HG03565 (cell line): ENCODE results near the gene CALCB.

ENCODE experiments used
- ATAC-seq: cut with Tn5 transposase; IDR thresholded peaks from one replicate; pipeline ENCODE4 v1.9.1; 2021; ENCODE audit warnings: mild to moderate bottlenecking, moderate library complexity; ENCODE audit not compliant: unreplicated experiment

Gene CALCB

DNA sequence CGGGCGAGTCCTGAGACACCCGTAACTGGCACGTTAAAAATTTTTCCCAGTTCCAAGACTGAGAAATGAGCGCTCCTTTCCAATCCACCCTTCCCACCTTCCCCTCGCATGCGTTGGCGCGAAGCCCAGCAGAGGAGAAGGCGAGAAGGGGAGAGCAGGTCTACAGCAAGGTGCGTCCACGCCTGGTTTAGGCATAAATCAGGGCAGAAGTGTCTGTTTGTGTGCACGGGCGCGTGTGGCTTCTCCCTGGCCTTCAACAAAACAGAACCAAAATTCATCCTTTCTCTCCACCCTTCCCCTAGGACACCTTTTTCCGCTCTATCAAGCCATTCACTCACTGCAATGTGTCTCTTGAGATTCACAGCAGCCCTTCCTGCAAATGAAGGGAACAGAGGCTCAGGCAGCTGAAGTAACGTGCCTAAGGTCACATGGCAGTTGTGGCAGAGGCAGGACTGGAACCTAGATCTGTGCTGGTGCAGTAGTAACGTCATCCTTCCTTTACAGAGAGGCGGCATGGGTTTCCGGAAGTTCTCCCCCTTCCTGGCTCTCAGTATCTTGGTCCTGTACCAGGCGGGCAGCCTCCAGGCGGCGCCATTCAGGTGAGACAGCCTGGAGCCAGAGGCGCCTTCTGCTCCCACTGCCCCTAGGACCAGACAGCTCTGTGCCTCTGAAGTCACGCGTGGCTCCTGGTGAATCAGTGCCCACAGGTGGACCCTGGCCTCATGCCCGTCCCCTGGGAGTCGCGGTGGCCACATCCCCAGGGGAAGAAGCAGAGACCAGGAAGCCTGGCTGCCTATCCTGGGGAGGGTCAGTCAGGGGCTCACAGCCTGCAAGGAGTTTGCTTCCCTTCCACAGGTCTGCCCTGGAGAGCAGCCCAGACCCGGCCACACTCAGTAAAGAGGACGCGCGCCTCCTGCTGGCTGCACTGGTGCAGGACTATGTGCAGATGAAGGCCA lies 1.1 kb downstream of the CALCB start:
- ATAC-seq, result peak; percentile 87

- no peak for ATAC-seq
Measured at GRCh38 chr11:15075162-15075526, 1.8 kb downstream of the CALCB start.

DNA sequence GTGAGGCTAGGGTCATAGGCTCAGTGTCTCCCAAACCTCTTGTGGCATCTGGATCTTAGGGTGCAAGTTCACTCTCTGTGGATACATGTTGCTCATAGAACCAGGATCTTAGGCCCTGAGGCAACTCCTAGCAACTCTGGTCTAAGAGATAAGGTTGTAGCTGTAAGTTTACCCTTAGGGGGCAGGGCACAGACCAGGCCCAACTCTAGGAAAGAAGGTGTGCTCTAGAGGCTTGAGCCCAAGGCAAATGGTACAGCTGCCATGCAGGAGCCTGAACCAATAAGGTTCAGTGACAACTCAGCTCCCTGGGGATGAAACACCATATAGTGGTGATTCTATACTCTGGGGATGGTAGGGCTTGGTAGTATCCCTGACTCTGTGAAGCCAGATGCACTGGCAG lies 17.8 kb downstream of the CALCB start:
- no peak for ATAC-seq

GRCh38 chr11:15091625-15092024 lies 18.2 kb downstream of the CALCB start:
- ATAC-seq, result no peak

GRCh38 chr11:15093432-15093831 lies 20.0 kb downstream of the CALCB start:
- ATAC-seq, result peak; percentile 79

- no peak for ATAC-seq
Measured at GRCh38 chr11:15095736-15096228, 22.4 kb downstream of the CALCB start.

- ATAC-seq, result no peak
Measured at GRCh38 chr11:15097411-15097810, 24.0 kb downstream of the CALCB start.

DNA sequence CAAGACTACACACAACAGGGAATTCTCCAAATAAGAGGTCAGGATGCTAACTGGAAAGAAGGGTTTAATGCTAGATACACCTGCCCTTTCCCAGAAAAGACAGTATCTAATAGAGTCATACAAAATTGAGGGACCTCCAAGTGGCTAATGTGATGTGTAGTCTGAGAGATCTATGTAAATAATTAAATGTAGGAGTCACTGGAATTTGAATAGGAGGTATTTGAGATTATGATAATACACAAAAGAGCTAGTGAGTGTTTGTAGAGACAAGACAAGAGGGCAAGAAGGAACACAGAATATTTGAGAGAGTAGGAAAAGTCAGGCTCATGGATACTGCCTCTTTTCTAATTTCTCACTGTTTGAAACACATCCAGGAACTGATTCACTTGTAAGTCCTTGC lies 25.9 kb downstream of the CALCB start:
- no peak for ATAC-seq

DNA sequence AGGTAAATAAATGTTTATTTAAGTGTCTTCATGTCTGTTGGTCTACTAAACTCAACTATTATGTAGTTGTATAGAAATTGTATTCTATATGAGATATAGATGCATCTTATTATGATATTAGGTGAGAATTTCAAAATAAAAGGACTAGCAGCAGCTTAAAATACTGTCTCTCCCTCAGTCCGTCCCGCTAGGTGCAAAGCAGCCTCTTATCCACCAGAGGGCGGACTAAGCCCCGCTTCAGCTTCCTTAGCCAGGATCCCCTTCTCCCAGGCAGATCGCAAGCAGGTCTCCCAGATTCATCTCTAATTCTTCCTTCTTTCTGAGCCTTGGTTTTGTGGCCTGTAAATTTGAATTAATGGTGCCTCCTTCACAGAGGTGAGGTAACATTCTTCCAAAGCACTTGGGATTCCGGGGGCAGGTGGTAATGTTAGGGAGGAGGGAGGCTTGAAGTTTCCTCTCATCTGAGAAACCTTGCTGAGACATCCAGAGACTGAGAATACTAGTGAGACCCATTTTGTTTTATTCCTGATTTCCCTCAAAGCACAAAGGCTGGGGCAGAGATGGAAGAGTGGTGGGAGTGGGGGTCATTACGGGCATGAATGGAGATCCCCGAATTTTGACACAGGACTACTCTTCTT lies 27.8 kb downstream of the CALCB start:
- peak; percentile 72 for ATAC-seq

DNA sequence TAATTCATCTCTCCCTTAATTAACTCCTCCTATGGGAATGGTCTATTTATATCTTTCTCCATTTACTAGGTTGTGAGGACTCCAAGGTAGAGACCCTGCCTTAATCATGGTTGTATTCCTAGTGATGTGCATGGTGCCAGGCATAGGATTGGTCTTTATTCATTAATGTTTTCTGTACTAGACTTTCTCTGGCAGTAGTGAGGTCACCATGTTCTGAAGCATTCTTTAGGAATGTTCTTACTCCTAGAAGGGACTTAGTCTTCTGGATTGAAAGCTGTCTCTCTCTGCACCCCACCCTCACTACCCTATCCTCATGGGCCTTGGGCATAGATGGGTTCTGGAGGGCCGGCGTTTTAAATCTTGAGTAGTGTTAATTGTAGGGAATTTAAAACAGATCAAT lies 30.8 kb downstream of the CALCB start:
- no peak for ATAC-seq

- no peak for ATAC-seq
Measured at GRCh38 chr11:15106201-15106965, 33.0 kb downstream of the CALCB start.

- ATAC-seq, result peak; percentile 66
Measured at GRCh38 chr11:15107730-15108515, 34.5 kb downstream of the CALCB start.

DNA sequence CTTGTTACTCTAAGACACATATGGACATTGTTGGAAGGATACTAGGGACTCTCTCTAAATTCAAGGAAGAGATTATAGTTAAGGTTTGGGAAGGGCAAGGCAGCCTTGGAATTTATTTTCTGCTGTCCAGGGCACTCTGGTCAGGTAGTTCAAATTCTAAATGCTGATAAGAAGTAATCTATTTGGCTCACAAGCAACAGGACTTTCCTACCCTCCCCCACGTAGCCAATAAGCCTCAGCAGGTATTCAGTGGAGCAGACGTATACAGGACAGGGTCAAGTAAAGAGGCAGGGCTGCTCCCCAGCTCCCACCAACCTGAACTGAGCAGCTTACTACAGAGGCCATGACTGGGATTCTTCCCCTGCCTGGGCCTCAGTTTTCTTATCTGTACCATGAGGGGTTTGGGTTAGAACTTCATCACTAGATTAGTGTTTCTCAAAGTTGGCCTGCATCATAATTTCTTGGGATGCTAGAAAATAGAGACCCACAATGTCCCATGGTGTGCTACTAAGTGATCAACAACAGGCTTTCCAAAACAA lies 35.3 kb downstream of the CALCB start:
- no peak for ATAC-seq

GRCh38 chr11:15109602-15110001 lies 36.2 kb downstream of the CALCB start:
- ATAC-seq, result no peak

- ATAC-seq, result no peak
Measured at GRCh38 chr11:15111215-15111614, 37.8 kb downstream of the CALCB start.

DNA sequence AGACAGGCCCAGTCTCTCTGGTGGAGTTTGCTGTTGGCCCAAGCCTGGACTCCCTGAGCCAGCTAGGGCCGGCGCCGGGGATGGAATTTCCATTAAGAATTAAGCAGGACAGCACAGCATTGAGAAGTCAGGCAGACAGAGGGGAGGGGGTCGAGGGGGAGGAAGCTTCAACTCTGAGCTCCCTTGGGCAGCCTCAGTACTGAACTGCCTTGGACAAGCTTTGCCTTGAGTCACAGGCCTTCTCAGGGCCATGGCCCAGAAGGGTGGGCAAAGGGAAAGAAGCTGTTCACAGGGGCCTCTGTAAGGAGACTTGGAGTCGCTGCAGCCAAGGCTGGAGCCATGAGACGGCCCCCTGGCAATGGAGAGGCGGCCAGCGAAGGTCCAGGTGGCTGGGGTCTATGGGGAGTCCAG lies 38.7 kb downstream of the CALCB start:
- ATAC-seq, result no peak

DNA sequence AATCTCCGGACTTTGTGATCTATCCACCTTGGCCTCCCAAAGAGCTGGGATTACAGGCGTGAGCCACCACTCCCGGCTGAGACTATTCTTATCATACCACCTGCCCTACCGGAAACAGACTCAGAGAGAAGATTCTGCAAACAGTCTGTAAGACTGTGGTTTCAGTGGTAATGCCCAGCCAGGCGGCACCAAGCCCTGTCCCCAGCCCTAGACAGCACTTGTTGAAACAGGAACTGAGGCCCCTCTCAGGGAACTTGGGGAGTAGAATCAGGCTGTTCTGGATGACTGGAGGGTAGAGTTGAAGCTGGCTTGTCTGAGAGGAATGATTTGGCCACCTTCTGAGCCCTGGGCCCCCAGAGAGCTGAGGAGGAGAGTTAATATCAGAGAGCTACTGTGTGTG lies 40.0 kb downstream of the CALCB start:
- ATAC-seq, result peak; percentile 93

DNA sequence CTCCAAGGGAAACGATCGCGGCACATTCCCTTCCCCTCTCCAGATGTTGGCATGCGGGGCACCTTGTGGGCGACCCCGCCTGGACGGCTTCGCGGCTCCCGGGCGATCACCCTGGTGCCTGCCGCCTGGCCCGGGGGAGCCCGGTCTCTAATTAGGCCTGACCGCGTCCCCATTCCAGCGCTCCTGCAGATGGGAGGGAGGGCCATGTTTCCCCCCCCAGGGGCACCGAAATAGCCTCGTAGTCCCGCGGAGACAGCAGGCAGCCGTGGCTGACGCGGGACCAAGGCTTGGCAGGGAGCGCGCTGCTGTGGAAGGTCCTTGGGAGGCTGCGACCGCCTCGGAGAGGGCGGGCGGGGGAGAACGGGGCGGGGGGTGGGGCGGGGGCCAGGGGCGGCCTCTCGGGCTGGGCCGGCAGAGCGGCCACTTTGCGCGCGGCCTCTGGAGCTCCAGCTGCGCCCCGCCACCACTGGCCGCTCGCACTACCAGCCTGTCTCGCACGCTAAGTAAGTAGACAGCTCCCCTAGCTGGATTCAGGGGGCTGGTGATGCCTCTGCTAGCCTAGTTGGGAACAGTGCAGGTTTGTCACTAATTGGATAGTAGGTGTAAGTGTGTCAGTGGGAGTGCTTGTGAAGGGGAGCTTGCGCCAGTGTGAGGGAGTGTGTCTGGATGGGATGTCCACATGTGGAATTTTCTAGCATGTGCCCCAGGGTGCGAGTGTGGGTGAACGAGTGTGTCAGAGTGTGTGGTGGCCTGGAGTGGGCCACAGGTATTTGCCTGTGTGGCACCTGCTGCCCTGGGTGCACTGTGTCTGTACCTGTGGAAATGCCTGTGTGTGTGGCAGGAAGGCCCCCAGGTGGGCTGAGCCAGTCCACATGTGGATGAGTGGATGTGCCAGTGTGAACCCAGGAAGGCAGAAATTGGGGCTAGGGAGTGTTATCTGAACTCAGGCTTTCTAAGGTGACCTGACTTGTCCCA lies 41.4 kb downstream of the CALCB start, which contains the start of gene INSC:
Gene INSC, plus strand, starts transcription at position 423 of the 975 bp plus-strand sequence. CDS start 34,252 bp downstream, outside the sequence.
- ATAC-seq, result no peak

DNA sequence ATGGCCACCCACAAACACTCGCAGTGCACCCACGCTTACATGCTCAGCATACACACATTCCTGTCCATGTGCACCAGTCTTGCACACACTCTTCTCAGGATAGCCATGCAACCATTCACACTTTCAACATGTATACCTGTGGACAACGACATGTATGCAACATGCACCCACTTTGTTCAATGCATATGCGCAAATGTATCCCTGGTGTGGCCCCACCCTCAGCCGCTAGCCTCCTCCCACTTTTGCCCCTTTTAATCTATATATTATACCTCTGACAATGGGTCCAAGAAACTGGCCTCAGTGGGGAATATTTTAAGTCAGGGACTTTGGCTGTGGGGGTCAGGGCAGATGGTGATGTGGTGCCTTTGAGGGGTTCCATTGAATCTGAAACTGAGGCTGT lies 42.3 kb downstream of the CALCB start:
- no peak for ATAC-seq
